ENCODE measurements around the gene DIS3L2. TPM values are rescaled to one million over a fixed set of nuclear protein-coding genes. Genes with fewer than 3 reads are reported as not detected.

DIS3L2 gene
- total and polyA plus RNA-seq, 2 experiments from 2014 or later: 15.2 to 25.3 TPM

GRCh38 chr2:232307854-232308253, 346.3 kb downstream of the DIS3L2 start:
- H3K36me3 ChIP-seq (ENCODE audit: insufficient read depth): no peaks in the 10 kb centered on the region
- no peak overlapping the region for H2AFZ ChIP-seq
- no peak overlapping the region for H3K4me2 ChIP-seq
- H4K20me1 ChIP-seq (replicated peaks; ENCODE audit: insufficient read depth): no peaks in the 10 kb centered on the region
- H3K27ac ChIP-seq (ENCODE audit: low read depth): no peak overlapping the region
- Mint-ChIP-seq H3K4me3 (no peak overlapping the region), H3K36me3 (ENCODE audit: low read depth) (0 out of 3 replicates have a peak, but pooled peaks cover 3% of the 10 kb centered on the region), H3K9me3 (peaks cover 5% of the 10 kb centered on the region; the same call in 2 of the 3 replicates), H3K27ac (no peak overlapping the region), H3K4me1 (peaks cover 4% of the 10 kb centered on the region; the same call in 2 of the 3 replicates), H3K27me3 (ENCODE audit: insufficient read depth, low read depth, poor library complexity) (no peaks in the 10 kb centered on the region)
- DNase-seq (ENCODE audit: low spot score) (no peak), ATAC-seq (no peak)
- TF ChIP-seq CREB1 (CRISPR knock-in tag; IDR thresholded peaks at IDR 0.05; ENCODE audit: low read depth) (no peak), CTCF (conservative IDR thresholded peaks at IDR 0.05; ENCODE audit: low read depth in 2 of 2) (no peak), EZH2 (IDR thresholded peaks at IDR 0.05; ENCODE audit: low read depth, unreplicated experiment) (no peak), STAT1 (IDR thresholded peaks at IDR 0.05; ENCODE audit: unreplicated experiment) (no peak), ZNF114 (CRISPR knock-in tag; IDR thresholded peaks at IDR 0.05) (no peak), ETS1 (IDR thresholded peaks at IDR 0.05) (no peak), POLR2AphosphoS5 (IDR thresholded peaks at IDR 0.05; ENCODE audit: low read depth) (no peak), ZNF331 (CRISPR knock-in tag; IDR thresholded peaks at IDR 0.05; ENCODE audit: low read depth) (no peak), EZH2phosphoT487 (IDR thresholded peaks at IDR 0.05; ENCODE audit: unreplicated experiment) (no peak), JUNB (IDR thresholded peaks at IDR 0.05; ENCODE audit: unreplicated experiment) (no peak), NANOG (IDR thresholded peaks at IDR 0.05; ENCODE audit: borderline replicate concordance) (no peak)
- TF ChIP-seq, protein P1, sequence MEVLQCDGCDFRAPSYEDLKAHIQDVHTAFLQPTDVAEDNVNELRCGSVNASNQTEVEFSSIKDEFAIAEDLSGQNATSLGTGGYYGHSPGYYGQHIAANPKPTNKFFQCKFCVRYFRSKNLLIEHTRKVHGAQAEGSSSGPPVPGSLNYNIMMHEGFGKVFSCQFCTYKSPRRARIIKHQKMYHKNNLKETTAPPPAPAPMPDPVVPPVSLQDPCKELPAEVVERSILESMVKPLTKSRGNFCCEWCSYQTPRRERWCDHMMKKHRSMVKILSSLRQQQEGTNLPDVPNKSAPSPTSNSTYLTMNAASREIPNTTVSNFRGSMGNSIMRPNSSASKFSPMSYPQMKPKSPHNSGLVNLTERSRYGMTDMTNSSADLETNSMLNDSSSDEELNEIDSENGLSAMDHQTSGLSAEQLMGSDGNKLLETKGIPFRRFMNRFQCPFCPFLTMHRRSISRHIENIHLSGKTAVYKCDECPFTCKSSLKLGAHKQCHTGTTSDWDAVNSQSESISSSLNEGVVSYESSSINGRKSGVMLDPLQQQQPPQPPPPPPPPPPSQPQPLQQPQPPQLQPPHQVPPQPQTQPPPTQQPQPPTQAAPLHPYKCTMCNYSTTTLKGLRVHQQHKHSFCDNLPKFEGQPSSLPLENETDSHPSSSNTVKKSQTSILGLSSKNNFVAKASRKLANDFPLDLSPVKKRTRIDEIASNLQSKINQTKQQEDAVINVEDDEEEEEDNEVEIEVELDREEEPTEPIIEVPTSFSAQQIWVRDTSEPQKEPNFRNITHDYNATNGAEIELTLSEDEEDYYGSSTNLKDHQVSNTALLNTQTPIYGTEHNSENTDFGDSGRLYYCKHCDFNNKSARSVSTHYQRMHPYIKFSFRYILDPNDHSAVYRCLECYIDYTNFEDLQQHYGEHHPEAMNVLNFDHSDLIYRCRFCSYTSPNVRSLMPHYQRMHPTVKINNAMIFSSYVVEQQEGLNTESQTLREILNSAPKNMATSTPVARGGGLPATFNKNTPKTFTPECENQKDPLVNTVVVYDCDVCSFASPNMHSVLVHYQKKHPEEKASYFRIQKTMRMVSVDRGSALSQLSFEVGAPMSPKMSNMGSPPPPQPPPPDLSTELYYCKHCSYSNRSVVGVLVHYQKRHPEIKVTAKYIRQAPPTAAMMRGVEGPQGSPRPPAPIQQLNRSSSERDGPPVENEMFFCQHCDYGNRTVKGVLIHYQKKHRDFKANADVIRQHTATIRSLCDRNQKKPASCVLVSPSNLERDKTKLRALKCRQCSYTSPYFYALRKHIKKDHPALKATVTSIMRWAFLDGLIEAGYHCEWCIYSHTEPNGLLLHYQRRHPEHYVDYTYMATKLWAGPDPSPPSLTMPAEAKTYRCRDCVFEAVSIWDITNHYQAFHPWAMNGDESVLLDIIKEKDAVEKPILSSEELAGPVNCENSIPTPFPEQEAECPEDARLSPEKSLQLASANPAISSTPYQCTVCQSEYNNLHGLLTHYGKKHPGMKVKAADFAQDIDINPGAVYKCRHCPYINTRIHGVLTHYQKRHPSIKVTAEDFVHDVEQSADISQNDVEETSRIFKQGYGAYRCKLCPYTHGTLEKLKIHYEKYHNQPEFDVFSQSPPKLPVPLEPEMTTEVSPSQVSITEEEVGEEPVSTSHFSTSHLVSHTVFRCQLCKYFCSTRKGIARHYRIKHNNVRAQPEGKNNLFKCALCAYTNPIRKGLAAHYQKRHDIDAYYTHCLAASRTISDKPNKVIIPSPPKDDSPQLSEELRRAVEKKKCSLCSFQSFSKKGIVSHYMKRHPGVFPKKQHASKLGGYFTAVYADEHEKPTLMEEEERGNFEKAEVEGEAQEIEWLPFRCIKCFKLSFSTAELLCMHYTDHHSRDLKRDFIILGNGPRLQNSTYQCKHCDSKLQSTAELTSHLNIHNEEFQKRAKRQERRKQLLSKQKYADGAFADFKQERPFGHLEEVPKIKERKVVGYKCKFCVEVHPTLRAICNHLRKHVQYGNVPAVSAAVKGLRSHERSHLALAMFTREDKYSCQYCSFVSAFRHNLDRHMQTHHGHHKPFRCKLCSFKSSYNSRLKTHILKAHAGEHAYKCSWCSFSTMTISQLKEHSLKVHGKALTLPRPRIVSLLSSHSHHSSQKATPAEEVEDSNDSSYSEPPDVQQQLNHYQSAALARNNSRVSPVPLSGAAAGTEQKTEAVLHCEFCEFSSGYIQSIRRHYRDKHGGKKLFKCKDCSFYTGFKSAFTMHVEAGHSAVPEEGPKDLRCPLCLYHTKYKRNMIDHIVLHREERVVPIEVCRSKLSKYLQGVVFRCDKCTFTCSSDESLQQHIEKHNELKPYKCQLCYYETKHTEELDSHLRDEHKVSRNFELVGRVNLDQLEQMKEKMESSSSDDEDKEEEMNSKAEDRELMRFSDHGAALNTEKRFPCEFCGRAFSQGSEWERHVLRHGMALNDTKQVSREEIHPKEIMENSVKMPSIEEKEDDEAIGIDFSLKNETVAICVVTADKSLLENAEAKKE (CRISPR knock-in tag; IDR thresholded peaks at IDR 0.05): no peak
- TF ChIP-seq, protein P2, sequence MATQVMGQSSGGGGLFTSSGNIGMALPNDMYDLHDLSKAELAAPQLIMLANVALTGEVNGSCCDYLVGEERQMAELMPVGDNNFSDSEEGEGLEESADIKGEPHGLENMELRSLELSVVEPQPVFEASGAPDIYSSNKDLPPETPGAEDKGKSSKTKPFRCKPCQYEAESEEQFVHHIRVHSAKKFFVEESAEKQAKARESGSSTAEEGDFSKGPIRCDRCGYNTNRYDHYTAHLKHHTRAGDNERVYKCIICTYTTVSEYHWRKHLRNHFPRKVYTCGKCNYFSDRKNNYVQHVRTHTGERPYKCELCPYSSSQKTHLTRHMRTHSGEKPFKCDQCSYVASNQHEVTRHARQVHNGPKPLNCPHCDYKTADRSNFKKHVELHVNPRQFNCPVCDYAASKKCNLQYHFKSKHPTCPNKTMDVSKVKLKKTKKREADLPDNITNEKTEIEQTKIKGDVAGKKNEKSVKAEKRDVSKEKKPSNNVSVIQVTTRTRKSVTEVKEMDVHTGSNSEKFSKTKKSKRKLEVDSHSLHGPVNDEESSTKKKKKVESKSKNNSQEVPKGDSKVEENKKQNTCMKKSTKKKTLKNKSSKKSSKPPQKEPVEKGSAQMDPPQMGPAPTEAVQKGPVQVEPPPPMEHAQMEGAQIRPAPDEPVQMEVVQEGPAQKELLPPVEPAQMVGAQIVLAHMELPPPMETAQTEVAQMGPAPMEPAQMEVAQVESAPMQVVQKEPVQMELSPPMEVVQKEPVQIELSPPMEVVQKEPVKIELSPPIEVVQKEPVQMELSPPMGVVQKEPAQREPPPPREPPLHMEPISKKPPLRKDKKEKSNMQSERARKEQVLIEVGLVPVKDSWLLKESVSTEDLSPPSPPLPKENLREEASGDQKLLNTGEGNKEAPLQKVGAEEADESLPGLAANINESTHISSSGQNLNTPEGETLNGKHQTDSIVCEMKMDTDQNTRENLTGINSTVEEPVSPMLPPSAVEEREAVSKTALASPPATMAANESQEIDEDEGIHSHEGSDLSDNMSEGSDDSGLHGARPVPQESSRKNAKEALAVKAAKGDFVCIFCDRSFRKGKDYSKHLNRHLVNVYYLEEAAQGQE (IDR thresholded peaks at IDR 0.05; ENCODE audit: unreplicated experiment): no peak
- H3K4me1 ChIP-seq (ENCODE audit: insufficient read depth): no peaks in the 10 kb centered on the region
- no peaks in the 10 kb centered on the region for H3F3A ChIP-seq (replicated peaks; ENCODE audit: low read depth)
- H3K27me3 ChIP-seq (ENCODE audit: insufficient read depth): no peaks in the 10 kb centered on the region
- H3K4me3 ChIP-seq: no peak overlapping the region
- H3K79me2 ChIP-seq (replicated peaks; ENCODE audit: insufficient read depth): no peaks in the 10 kb centered on the region
- no peaks in the 10 kb centered on the region for H3K9me2 ChIP-seq (ENCODE audit: insufficient read depth)
